ENCODE data around the gene AKR1E2.

- TF ChIP-seq CTCF (IDR thresholded peaks at IDR 0.05 in 2 of 3, conservative IDR thresholded peaks at IDR 0.05 in 1 of 3; ENCODE audit: control insufficient read depth in 2 of 3, extremely low read depth in 1 of 3, insufficient read depth in 1 of 3, low read depth in 3 of 3, low read length in 3 of 3): no peak
- no peak for TF ChIP-seq RAD21 (IDR thresholded peaks at IDR 0.05; ENCODE audit: insufficient read depth, low read depth, low read length)
- TF ChIP-seq ZBTB40 (IDR thresholded peaks at IDR 0.05; ENCODE audit: borderline replicate concordance): no peak
- TF ChIP-seq POLR2A (IDR thresholded peaks at IDR 0.05; ENCODE audit: low read depth, low read length): no peak; the same call in 1 of the 2 replicates
- no peak for TF ChIP-seq SREBF2 (IDR thresholded peaks at IDR 0.05; ENCODE audit: low read length)
- no peak for TF ChIP-seq SMAD1 (IDR thresholded peaks at IDR 0.05; ENCODE audit: low read depth, partially characterized antibody)
- no peak for TF ChIP-seq POLR2AphosphoS5 (IDR thresholded peaks at IDR 0.05; ENCODE audit: low read length)
- no peak for TF ChIP-seq KAT2A (conservative IDR thresholded peaks at IDR 0.05; ENCODE audit: control insufficient read depth, low read depth, low read length)
- TF ChIP-seq ATF3 (IDR thresholded peaks at IDR 0.05; ENCODE audit: borderline replicate concordance, extremely low read depth, low read depth, low read length): no peak
- TF ChIP-seq IKZF2 (IDR thresholded peaks at IDR 0.05): no peak
- no peak for TF ChIP-seq CBFB (IDR thresholded peaks at IDR 0.05; ENCODE audit: low read depth)
- no peak for TF ChIP-seq ZNF622 (IDR thresholded peaks at IDR 0.05)
- no peak for TF ChIP-seq CEBPZ (IDR thresholded peaks at IDR 0.05; ENCODE audit: low read depth, low read length)
Measured at GRCh38 chr10:4825868-4826791, at the start of gene AKR1E2.

Measured in GM12878 (cell line).